HL-60 (cell line): ENCODE measurements around the gene AK8.

Experiments used
- GABPA ChIP-seq: IDR thresholded peaks from 2 replicates; pipeline ENCODE4 v1.6.1; 2012; ENCODE audit warnings: low read depth
- POLR2AphosphoS5 ChIP-seq: IDR thresholded peaks from 2 replicates; pipeline ENCODE4 v1.6.1; 2012; ENCODE audit warnings: low read depth
- TF ChIP-seq, protein P1 (sequence below): IDR thresholded peaks from one replicate; pipeline ENCODE4 v1.5.1; 2011; ENCODE audit warnings: low read length, control low read depth, inconsistent platforms; ENCODE audit not compliant: insufficient read depth
- TF ChIP-seq, protein P2 (sequence below): IDR thresholded peaks from 2 replicates; pipeline ENCODE4 v1.6.1; 2012; ENCODE audit warnings: low read depth; ENCODE audit not compliant: insufficient replicate concordance

DNA sequence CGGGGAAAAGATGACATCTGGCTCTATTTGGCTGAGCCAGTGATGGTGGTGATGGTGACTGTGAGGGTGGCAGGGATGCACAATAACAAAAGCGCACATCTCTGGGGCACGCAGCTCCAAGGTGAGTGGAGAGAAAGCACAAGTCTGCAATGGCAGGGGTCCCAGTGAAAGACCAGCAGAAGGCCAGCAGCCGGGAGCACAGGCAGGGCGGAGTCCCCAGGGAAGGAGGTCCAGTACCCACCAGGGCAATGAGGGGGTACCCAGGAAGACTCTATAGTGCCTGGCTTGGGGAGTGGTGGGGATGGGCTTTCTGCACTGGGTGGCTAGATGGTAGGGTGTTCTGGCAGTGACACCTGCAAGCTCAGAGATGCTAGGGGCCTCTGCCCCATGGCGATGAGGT lies 69.4 kb downstream of the AK8 start:
- TF ChIP-seq, protein P1, sequence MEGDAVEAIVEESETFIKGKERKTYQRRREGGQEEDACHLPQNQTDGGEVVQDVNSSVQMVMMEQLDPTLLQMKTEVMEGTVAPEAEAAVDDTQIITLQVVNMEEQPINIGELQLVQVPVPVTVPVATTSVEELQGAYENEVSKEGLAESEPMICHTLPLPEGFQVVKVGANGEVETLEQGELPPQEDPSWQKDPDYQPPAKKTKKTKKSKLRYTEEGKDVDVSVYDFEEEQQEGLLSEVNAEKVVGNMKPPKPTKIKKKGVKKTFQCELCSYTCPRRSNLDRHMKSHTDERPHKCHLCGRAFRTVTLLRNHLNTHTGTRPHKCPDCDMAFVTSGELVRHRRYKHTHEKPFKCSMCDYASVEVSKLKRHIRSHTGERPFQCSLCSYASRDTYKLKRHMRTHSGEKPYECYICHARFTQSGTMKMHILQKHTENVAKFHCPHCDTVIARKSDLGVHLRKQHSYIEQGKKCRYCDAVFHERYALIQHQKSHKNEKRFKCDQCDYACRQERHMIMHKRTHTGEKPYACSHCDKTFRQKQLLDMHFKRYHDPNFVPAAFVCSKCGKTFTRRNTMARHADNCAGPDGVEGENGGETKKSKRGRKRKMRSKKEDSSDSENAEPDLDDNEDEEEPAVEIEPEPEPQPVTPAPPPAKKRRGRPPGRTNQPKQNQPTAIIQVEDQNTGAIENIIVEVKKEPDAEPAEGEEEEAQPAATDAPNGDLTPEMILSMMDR: no peak
- TF ChIP-seq POLR2AphosphoS5 (no peak), GABPA (no peak)
- TF ChIP-seq, protein P2, sequence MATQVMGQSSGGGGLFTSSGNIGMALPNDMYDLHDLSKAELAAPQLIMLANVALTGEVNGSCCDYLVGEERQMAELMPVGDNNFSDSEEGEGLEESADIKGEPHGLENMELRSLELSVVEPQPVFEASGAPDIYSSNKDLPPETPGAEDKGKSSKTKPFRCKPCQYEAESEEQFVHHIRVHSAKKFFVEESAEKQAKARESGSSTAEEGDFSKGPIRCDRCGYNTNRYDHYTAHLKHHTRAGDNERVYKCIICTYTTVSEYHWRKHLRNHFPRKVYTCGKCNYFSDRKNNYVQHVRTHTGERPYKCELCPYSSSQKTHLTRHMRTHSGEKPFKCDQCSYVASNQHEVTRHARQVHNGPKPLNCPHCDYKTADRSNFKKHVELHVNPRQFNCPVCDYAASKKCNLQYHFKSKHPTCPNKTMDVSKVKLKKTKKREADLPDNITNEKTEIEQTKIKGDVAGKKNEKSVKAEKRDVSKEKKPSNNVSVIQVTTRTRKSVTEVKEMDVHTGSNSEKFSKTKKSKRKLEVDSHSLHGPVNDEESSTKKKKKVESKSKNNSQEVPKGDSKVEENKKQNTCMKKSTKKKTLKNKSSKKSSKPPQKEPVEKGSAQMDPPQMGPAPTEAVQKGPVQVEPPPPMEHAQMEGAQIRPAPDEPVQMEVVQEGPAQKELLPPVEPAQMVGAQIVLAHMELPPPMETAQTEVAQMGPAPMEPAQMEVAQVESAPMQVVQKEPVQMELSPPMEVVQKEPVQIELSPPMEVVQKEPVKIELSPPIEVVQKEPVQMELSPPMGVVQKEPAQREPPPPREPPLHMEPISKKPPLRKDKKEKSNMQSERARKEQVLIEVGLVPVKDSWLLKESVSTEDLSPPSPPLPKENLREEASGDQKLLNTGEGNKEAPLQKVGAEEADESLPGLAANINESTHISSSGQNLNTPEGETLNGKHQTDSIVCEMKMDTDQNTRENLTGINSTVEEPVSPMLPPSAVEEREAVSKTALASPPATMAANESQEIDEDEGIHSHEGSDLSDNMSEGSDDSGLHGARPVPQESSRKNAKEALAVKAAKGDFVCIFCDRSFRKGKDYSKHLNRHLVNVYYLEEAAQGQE: no peak
